ENCODE data around the gene TSPAN15.
"Not testable (repeated sequence)": the region's sequence is repeated elsewhere in the genome, so short reads cannot be mapped to it uniquely, and the experiment has no call there.

Gene TSPAN15

GRCh38 chr10:69446650-69447151 lies 4.6 kb upstream of the TSPAN15 start:
- DNase-seq: peak in 3 of 4 experiments; percentile 36 to 50 (median 41)

GRCh38 chr10:69449841-69450240 lies 1.4 kb upstream of the TSPAN15 start:
- DNase-seq: peak; percentile 68 to 86 (median 80)

GRCh38 chr10:69450395-69450794 lies 870 bp upstream of the TSPAN15 start:
- not testable (repeated sequence) for DNase-seq

- peak in 2 of 4 experiments; percentile 38 to 48 for DNase-seq
Observed at GRCh38 chr10:69451784-69452251, 553 bp downstream of the TSPAN15 start.

GRCh38 chr10:69452676-69453415 lies 1.6 kb downstream of the TSPAN15 start:
- no peak for DNase-seq

- DNase-seq: no peak
Observed at GRCh38 chr10:69453795-69454194, 2.5 kb downstream of the TSPAN15 start.

- no peak for DNase-seq
Observed at GRCh38 chr10:69455006-69455763, 3.9 kb downstream of the TSPAN15 start.

GRCh38 chr10:69456880-69457693 lies 5.8 kb downstream of the TSPAN15 start:
- peak in 3 of 4 experiments; percentile 44 to 56 (median 48) for DNase-seq

GRCh38 chr10:69457771-69458237 lies 6.5 kb downstream of the TSPAN15 start:
- DNase-seq: no peak

- peak; percentile 83 to 91 (median 88) for DNase-seq
Observed at GRCh38 chr10:69458430-69459100, 7.3 kb downstream of the TSPAN15 start.

GRCh38 chr10:69459101-69459790 lies 8.0 kb downstream of the TSPAN15 start:
- DNase-seq: no peak

- DNase-seq: no peak
Observed at GRCh38 chr10:69459893-69460575, 8.8 kb downstream of the TSPAN15 start.

GRCh38 chr10:69460576-69461242 lies 9.4 kb downstream of the TSPAN15 start:
- peak; percentile 25 to 62 (median 32) for DNase-seq

- peak in 3 of 4 experiments; percentile 40 to 47 (median 41) for DNase-seq
Observed at GRCh38 chr10:69461243-69462025, 10.2 kb downstream of the TSPAN15 start.

- no peak for DNase-seq
Observed at GRCh38 chr10:69463886-69464285, 12.6 kb downstream of the TSPAN15 start.

- no peak for DNase-seq
Observed at GRCh38 chr10:69464401-69464800, 13.1 kb downstream of the TSPAN15 start.

GRCh38 chr10:69464801-69465401 lies 13.6 kb downstream of the TSPAN15 start:
- DNase-seq: peak; percentile 71 to 84 (median 78)

- peak in 1 of 4 experiments; percentile 38 for DNase-seq
Observed at GRCh38 chr10:69465457-69466157, 14.3 kb downstream of the TSPAN15 start.

Measured in suppressor macrophage (primary cell).